ENCODE results near the gene RIC1. TPM values are rescaled to one million over a fixed set of nuclear protein-coding genes. Genes with fewer than 3 reads are reported as not detected.

RIC1 gene
- total and polyA plus RNA-seq, 2 of the 8 experiments (the other 6 are each of a cell fraction or from before 2014, with no cell fraction given): 10.7 to 24.5 TPM

GRCh38 chr9:5631026-5631425 lies 2.1 kb downstream of the RIC1 start (continued):
- TF ChIP-seq CHD7 (IDR thresholded peaks at IDR 0.05; ENCODE audit: insufficient replicate concordance, low read length): no peak
- TF ChIP-seq RXRA (IDR thresholded peaks at IDR 0.05; ENCODE audit: insufficient read depth, low read depth, low read length): no peak
- no peak for TF ChIP-seq CBX8 (IDR thresholded peaks at IDR 0.05; ENCODE audit: borderline replicate concordance, low read depth, low read length)
- no peak for TF ChIP-seq FOSL1 (IDR thresholded peaks at IDR 0.05; ENCODE audit: insufficient read depth, low read depth, low read length)
- TF ChIP-seq GTF2F1 (IDR thresholded peaks at IDR 0.05; ENCODE audit: borderline replicate concordance, low read depth, low read length): no peak
- TF ChIP-seq EZH2 (IDR thresholded peaks at IDR 0.05; ENCODE audit: low read depth, low read length, severe bottlenecking): no peak
- TF ChIP-seq EP300 (IDR thresholded peaks at IDR 0.05; ENCODE audit: borderline replicate concordance in 1 of 2, low read depth in 2 of 2, low read length in 2 of 2): no peak
- no peak for TF ChIP-seq TAF1 (IDR thresholded peaks at IDR 0.05; ENCODE audit: low read depth, low read length)
